GM12878 (cell line): ENCODE measurements around the gene SERPINH1. TPM values are rescaled to one million over a fixed set of nuclear protein-coding genes. Genes with fewer than 3 reads are reported as not detected.

Experiments used
- ATF7 ChIP-seq: fragments of 450-650 bp; IDR thresholded peaks from 2 replicates; pipeline ENCODE4 v1.6.1; 2016; ENCODE audit warnings: low read depth, mild to moderate bottlenecking
- BCLAF1 ChIP-seq: fragments of 450-650 bp; IDR thresholded peaks from 2 replicates; pipeline ENCODE4 v1.6.1; 2017; ENCODE audit warnings: antibody characterized with exemption, mild to moderate bottlenecking, moderate library complexity
- CBX5 ChIP-seq: sonication (generic); IDR thresholded peaks from 2 replicates; pipeline ENCODE4 v1.6.1; 2016; ENCODE audit warnings: low read depth, moderate library complexity, mild to moderate bottlenecking, inconsistent platforms
- CHD2 ChIP-seq: IDR thresholded peaks from 2 replicates; pipeline ENCODE4 v1.6.1; 2011; ENCODE audit warnings: low read depth, low read length, improper control_type of control experiment, borderline replicate concordance
- DPF2 ChIP-seq: fragments of 450-650 bp; IDR thresholded peaks from 2 replicates; pipeline ENCODE4 v1.6.1; 2017; ENCODE audit warnings: mild to moderate bottlenecking
- E2F4 ChIP-seq: IDR thresholded peaks from 2 replicates; pipeline ENCODE4 v1.6.1; 2012; ENCODE audit warnings: low read depth, low read length, improper control_type of control experiment
- E4F1 ChIP-seq: fragments of 450-650 bp; IDR thresholded peaks from 2 replicates; pipeline ENCODE4 v1.6.1; 2018; ENCODE audit warnings: borderline replicate concordance, mild to moderate bottlenecking; ENCODE audit not compliant: partially characterized antibody
- ETV6 ChIP-seq, 2 experiments: fragments of 450-650 bp in 1 of 2; IDR thresholded peaks in 1 of 2; conservative IDR thresholded peaks in 1 of 2; 2 replicates each; pipeline ENCODE4 v1.6.1; 2014; ENCODE audit warnings: antibody characterized with exemption in 1 of 2, borderline replicate concordance in 1 of 2, low read depth in 1 of 2, mild to moderate bottlenecking in 1 of 2, moderate library complexity in 1 of 2
- MEF2A ChIP-seq: IDR thresholded peaks from 2 replicates; pipeline ENCODE4 v1.6.1; 2011; ENCODE audit warnings: low read depth, mild to moderate bottlenecking, low read length, moderate library complexity; ENCODE audit not compliant: insufficient read depth
- NFIC ChIP-seq: IDR thresholded peaks from 2 replicates; pipeline ENCODE4 v1.6.1; 2012; ENCODE audit warnings: low read depth, mild to moderate bottlenecking, inconsistent platforms, low read length, moderate library complexity
- REST ChIP-seq: IDR thresholded peaks from 2 replicates; pipeline ENCODE4 v1.6.1; 2012; ENCODE audit warnings: mild to moderate bottlenecking, low read depth, low read length
- SMC3 ChIP-seq: IDR thresholded peaks from 2 replicates; pipeline ENCODE4 v1.6.1; 2011; ENCODE audit warnings: low read length, improper control_type of control experiment, borderline replicate concordance
- SP1 ChIP-seq: IDR thresholded peaks from one replicate; pipeline ENCODE4 v1.6.1; 2011; ENCODE audit warnings: low read depth, low read length
- SRF ChIP-seq, 2 experiments: IDR thresholded peaks; 2 replicates each; pipeline ENCODE4 v1.6.1; 2011; ENCODE audit warnings: low read depth in 2 of 2, low read length in 2 of 2, mild to moderate bottlenecking in 1 of 2, moderate library complexity in 1 of 2
- TARDBP ChIP-seq: IDR thresholded peaks from 2 replicates; pipeline ENCODE4 v1.6.1; 2016; ENCODE audit warnings: borderline replicate concordance
- USF1 ChIP-seq: IDR thresholded peaks from 2 replicates; pipeline ENCODE4 v1.6.1; 2011; ENCODE audit warnings: borderline replicate concordance, low read depth, mild to moderate bottlenecking, moderate library complexity, mixed read lengths, low read length; ENCODE audit not compliant: insufficient read depth; ENCODE audit errors: extremely low read length
- ZNF207 ChIP-seq: fragments of 450-650 bp; IDR thresholded peaks from 2 replicates; pipeline ENCODE4 v1.6.1; 2014; ENCODE audit warnings: antibody characterized with exemption, mild to moderate bottlenecking, borderline replicate concordance
- ZNF384 ChIP-seq: IDR thresholded peaks from 2 replicates; pipeline ENCODE4 v1.6.1; 2012; ENCODE audit warnings: low read depth, mild to moderate bottlenecking, low read length, improper control_type of control experiment, borderline replicate concordance
- polyA plus RNA-seq, 11 experiments: library from polyadenylated mRNA; depleted of rRNA in 4 of 11; unstranded in 6 of 11; stranded (reverse) in 5 of 11; fragments of >200 nt; fragmentation: Nextera tagmentation in 4 of 11; fragmentation: Illumina TruSeq in 1 of 11; extraction: Ambion mirVana in 4 of 11; extraction: Trizol in 1 of 11; gene quantifications; 1 replicate in 1 of 11; 2 replicates in 10 of 11; pipeline versions ENCODE4 v1.2.1 to v1.2.3, GENCODE V29; 2011 to 2016; ENCODE audit warnings: inconsistent platforms in 2 of 11, missing spikeins in 2 of 11, low read depth in 1 of 11
- total RNA-seq, 4 experiments: library from RNA; depleted of rRNA in 3 of 4; stranded (reverse); fragments of >200 nt in 3 of 4; fragmentation: Illumina TruSeq in 1 of 4; extraction: Trizol in 1 of 4; gene quantifications; 2 replicates each; pipeline versions ENCODE4 v1.2.1 to v1.2.3, GENCODE V29; 2013 to 2021

SERPINH1 gene
- total and polyA plus RNA-seq, 10 of the 15 experiments (the other 5 are each of a cell fraction or from before 2014, with no cell fraction given) = 0.34 to 19.8 (median 13.7) TPM

GRCh38 chr11:75582895-75583717, 21.1 kb downstream of the SERPINH1 start (continued):
- TF ChIP-seq E4F1 (no peak), ETV6 (conservative IDR thresholded peaks at IDR 0.05 in 1 of 2, IDR thresholded peaks at IDR 0.05 in 1 of 2; ENCODE audit: borderline replicate concordance in 1 of 2, low read depth in 1 of 2) (no peak), USF1 (no peak), SP1 (no peak), TARDBP (no peak), REST (no peak), MEF2A (no peak), BCLAF1 (no peak), SRF (IDR thresholded peaks at IDR 0.05; ENCODE audit: low read depth in 2 of 2, low read length in 2 of 2) (no peak), E2F4 (no peak), NFIC (no peak), DPF2 (0 out of 2 replicates have a peak, but pooled peaks have one; percentile 42), SMC3 (no peak), CBX5 (no peak), ZNF384 (no peak), CHD2 (peak; percentile 95), ZNF207 (no peak), ATF7 (no peak)
